Colon (tissue), 2 donors: Measurements from ENCODE around the gene TH.
"Not testable (repeated sequence)": the region's sequence is repeated elsewhere in the genome, so short reads cannot be mapped to it uniquely, and the experiment has no call there.

Source experiments
- FAIRE-seq: peaks from 2 replicates; lab custom pipeline; 2012; peaks lifted over from hg19 to GRCh38; lab: Jason Lieb, UNC
- donor health status: control.
- donor health status: control.

TH gene

GRCh38 chr11:2195756-2196088, 24.1 kb upstream of the TH start:
- no peak for FAIRE-seq

DNA sequence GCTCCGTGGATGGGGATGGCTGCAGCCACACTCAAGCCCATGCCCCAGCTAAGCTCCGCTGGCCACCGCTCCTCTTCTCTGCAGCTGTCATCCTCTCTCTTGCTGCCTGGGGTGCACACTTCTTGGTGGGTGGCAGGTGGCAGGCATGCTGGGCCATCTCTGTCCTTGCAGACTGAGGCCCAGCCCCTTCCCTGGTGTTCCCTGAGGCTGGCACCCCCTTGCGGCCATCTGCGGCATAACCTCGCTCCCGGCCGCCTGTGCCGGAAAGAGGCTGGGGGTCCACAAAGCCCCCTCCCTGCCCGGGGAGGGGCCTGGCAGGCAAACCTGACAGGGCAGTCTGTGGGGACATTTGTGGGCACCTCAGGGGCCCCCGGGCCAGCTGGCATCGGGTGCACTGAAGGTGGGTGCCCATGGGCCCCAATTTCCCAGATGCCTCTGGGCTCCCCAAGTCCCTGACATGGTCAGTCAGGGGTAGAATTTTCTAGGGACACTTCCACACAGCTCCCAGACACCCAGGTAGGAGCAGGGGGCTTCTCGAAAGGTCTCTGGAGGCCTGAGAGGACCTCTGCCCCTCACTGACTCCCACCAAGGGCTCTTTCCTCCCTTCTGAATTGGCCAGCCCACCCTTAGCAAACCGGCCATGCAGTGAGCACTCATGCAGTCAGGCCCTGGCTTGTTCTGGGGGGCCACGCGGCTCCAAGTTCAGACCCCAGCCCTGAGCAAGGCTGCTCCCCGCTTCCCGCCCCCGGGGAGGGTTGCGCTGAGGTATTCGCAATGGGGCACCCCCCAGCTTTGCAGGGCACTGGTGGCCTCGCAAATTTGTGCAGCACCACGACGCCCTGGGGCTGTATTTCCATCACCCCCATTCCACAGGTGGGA, 23.5 kb upstream of the TH start:
- FAIRE-seq = no peak

- not testable (repeated sequence) for FAIRE-seq
These were observed 22.4 kb upstream of the TH start for GRCh38 chr11:2193888-2194595.

- FAIRE-seq = no peak
These were observed 21.7 kb upstream of the TH start for GRCh38 chr11:2193099-2193887.

DNA sequence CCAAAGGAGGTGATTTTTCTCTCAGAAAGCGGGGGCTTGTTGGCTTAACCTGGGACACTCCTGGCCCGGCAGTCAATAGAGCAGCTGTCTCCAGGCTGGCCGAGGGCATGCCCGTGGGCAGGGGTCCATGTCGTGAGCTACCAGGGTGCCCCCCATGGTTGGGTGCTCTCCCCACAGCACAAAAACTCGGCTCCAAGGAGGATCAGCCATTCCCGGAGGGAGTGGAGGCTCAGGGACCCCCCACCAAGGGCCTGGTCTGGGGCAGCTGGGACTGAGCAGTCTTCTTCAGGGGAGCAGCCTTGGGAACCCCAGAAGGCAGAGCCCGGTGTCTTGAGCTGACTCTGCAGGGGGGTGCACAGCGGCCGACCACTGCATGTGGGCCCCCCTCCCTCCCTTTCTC, 20.8 kb upstream of the TH start:
- no peak for FAIRE-seq

DNA sequence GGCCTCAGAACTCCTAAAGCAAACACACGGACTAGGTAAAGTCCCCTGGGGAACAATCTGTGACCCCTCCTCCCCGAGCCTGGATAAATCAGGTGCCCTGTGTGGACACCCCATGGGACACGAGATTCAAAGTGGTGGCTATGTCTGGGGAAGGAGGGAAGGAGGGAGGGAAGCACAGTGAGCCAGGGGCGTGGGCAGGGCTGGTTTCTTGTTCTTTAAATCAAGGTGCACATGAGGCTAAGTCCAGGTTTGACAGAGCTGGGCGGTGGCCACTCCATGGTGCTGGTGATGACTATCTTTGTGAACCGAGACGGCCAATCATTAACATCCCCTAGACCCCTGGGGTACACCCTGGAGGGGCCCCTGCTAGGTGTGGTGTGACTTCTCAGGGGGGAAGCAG, 20.3 kb upstream of the TH start:
- FAIRE-seq = no peak

GRCh38 chr11:2190657-2191471, 19.2 kb upstream of the TH start:
- no peak for FAIRE-seq

GRCh38 chr11:2189938-2190656, 18.5 kb upstream of the TH start:
- no peak for FAIRE-seq

- FAIRE-seq = no peak
These were observed 17.1 kb upstream of the TH start for GRCh38 chr11:2188745-2189144.

- FAIRE-seq = no peak
These were observed 15.7 kb upstream of the TH start for GRCh38 chr11:2187280-2187707.

GRCh38 chr11:2186669-2187279, 15.2 kb upstream of the TH start:
- FAIRE-seq = no peak

- no peak for FAIRE-seq
These were observed 13.9 kb upstream of the TH start for GRCh38 chr11:2185324-2186085.

DNA sequence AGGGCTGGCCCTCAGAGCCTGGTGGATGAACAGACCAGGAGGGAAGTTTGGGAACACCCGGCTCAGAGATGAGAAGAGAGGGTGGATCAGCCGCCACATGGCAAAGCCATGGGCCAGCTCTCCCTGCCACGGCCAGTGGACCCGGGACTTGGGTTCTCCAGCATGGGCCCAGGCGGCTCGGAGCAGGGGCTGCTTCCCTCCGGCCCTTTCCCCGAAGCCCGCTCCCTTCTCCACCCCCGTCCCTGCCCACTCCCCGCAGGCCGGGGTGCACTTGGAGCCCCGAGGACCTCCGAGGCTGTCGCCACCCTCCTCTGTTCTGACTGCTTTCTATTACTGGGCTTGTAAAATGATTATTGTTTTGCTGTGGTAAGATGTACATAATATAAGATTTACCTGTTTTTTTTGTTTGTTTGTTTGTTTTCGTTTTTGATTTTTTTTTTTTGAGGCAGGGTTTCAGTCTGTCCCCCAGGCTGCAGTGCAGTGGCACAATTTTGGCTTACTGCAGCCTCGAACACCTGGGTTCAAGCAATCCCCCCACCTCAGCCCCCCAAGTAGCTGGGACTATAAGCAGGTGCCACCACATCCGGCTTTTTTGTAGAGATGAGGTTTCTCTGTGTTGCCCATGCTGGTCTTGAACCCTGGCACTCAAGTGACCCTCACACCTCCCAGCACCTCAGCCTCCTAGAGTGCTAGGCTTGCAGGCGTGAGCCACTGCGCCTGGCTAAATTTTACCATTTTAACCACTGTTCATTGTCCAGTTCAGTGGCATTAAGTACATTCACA, 11.3 kb upstream of the TH start:
- no peak for FAIRE-seq

- FAIRE-seq = no peak
These were observed 10.5 kb upstream of the TH start for GRCh38 chr11:2182075-2182474.

DNA sequence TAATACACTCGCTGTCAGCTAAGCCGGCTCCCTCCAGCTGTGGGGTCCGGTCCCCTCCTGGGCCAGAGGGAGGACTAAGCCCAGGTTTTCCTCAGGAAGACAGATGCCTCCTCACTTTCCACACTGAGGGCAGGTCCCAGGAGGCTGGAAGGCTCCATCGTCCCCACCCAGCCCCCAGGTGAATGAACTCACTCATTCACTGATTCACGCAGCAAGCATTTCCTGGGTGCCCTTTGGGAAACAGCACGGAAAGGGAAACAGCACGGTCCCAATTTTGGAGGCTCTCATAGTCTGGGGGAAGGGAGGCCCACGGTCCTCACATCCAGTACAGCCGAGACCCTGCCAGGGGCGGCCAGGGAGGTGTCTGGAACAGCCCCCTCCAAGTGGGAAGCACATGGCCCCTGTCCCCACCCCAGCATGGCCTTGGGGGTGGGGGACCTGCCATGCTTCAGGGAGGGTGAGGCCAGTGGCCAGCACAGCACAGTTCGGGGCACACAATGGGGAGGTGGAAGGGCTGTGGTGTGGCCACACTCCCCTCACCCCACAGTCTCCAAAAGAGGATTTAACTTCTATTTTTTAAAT, 9.3 kb upstream of the TH start:
- FAIRE-seq = no peak

DNA sequence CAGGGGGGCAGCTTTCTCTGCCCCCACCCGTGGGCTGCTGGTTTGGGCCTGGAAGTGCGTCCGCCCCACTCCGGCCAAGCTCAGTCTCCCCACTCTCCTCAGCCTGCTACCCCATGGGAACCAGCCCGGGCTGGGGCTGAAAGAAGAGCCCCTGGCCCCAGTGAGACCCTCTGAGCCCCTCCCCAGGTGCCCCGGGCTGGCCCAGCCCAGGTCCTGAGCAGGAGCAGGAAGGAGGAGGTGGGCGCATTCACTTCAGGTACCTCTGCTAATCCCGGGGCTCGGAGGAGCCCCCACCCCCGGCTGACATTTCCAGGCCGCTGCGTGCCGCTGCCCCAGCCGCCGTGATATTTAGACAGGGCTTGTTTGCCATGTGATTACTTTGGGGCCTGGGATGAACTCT, 8.7 kb upstream of the TH start:
- no peak for FAIRE-seq

GRCh38 chr11:2179516-2179915, 7.9 kb upstream of the TH start:
- no peak for FAIRE-seq

GRCh38 chr11:2178906-2179494, 7.4 kb upstream of the TH start:
- FAIRE-seq = no peak
